ENCODE results near the gene DHDDS.

DHDDS gene

GRCh38 chr1:26496861-26497260 is 64.7 kb downstream of the DHDDS start:
- TF ChIP-seq TRIM28 (IDR thresholded peaks at IDR 0.05; ENCODE audit: borderline replicate concordance, low read length) = no peak
- TF ChIP-seq ZNF658 (tag by site-specific recombination; IDR thresholded peaks at IDR 0.05) = no peak
- no peak for TF ChIP-seq SETDB1 (IDR thresholded peaks at IDR 0.05; ENCODE audit: insufficient read length, low read length)
- no peak for TF ChIP-seq ZNF792 (tag by site-specific recombination; IDR thresholded peaks at IDR 0.05)
- no peak for TF ChIP-seq ZBTB44 (tag by site-specific recombination; IDR thresholded peaks at IDR 0.05)
- no peak for TF ChIP-seq GLIS1 (tag by site-specific recombination; IDR thresholded peaks at IDR 0.05)
- no peak for TF ChIP-seq HOXD13 (CRISPR knock-in tag; IDR thresholded peaks at IDR 0.05; ENCODE audit: borderline replicate concordance)
- no peak for TF ChIP-seq ZBTB6 (tag by site-specific recombination; IDR thresholded peaks at IDR 0.05)
- no peak for TF ChIP-seq ZNF777 (tag by site-specific recombination; IDR thresholded peaks at IDR 0.05; ENCODE audit: borderline replicate concordance)
- no peak for TF ChIP-seq ZNF174 (tag by site-specific recombination; IDR thresholded peaks at IDR 0.05)
- TF ChIP-seq IKZF3 (tag by site-specific recombination; IDR thresholded peaks at IDR 0.05) = no peak
- TF ChIP-seq RBAK (tag by site-specific recombination; IDR thresholded peaks at IDR 0.05) = no peak
- no peak for TF ChIP-seq ZNF280D (tag by site-specific recombination; IDR thresholded peaks at IDR 0.05)
- no peaks in the 10 kb centered on the region for H3K36me3 ChIP-seq (ENCODE audit: control insufficient read depth in 2 of 2, insufficient read depth in 1 of 2, low read length in 2 of 2)
- H3K4me3 ChIP-seq (ENCODE audit: low read depth, low read length) = no peak overlapping the region
- ChIA-PET POLR2A (interaction anchor here (1.5 kb wide), 1 partner anchor 24 kb away, joined by 5 read pairs; the partner anchor contains the start of gene HMGN2), CTCF (interaction anchor here (0.8 kb wide), 1 partner anchor 41 kb away, joined by 3 read pairs; no protein-coding TSS in a partner anchor)
- H3K4me1 ChIP-seq (ENCODE audit: control insufficient read depth, insufficient read depth, low read length) = no peaks in the 10 kb centered on the region
- no peak overlapping the region for H3K27ac ChIP-seq (ENCODE audit: extremely low read depth, low read depth, low read length)
- no peaks in the 10 kb centered on the region for H3K9me3 ChIP-seq (ENCODE audit: control insufficient read depth, insufficient read depth, low read depth, low read length)

GRCh38 chr1:26498894-26499293 is 66.8 kb downstream of the DHDDS start:
- ChIA-PET POLR2A (no interaction called here), CTCF (interaction anchor here (0.9 to 2.4 kb wide), 3 partner anchors 9 to 24 kb away, joined by 3 to 22 read pairs (median 6); no protein-coding TSS in a partner anchor)
- Histone ChIP-seq H3K4me3 (ENCODE audit: low read depth, low read length) (no peak overlapping the region), H3K4me1 (ENCODE audit: control insufficient read depth, insufficient read depth, low read length) (no peaks in the 10 kb centered on the region), H3K9me3 (ENCODE audit: control insufficient read depth, insufficient read depth, low read depth, low read length) (no peaks in the 10 kb centered on the region), H3K36me3 (ENCODE audit: control insufficient read depth in 2 of 2, insufficient read depth in 1 of 2, low read length in 2 of 2) (no peaks in the 10 kb centered on the region), H3K27ac (ENCODE audit: extremely low read depth, low read depth, low read length) (no peak overlapping the region)
- TF ChIP-seq ZBTB49 (tag by site-specific recombination; IDR thresholded peaks at IDR 0.05; ENCODE audit: low read depth) = no peak
- TF ChIP-seq ZNF132 (tag by site-specific recombination; IDR thresholded peaks at IDR 0.05; ENCODE audit: borderline replicate concordance) = no peak
- TF ChIP-seq ZNF514 (tag by site-specific recombination; IDR thresholded peaks at IDR 0.05) = no peak
- TF ChIP-seq OVOL3 (tag by site-specific recombination; IDR thresholded peaks at IDR 0.05) = no peak
- no peak for TF ChIP-seq ZNF354C (tag by site-specific recombination; IDR thresholded peaks at IDR 0.05; ENCODE audit: borderline replicate concordance, low read depth)
- no peak for TF ChIP-seq ZBTB10 (tag by site-specific recombination; IDR thresholded peaks at IDR 0.05)
- no peak for TF ChIP-seq ZNF837 (tag by site-specific recombination; IDR thresholded peaks at IDR 0.05)
- TF ChIP-seq ZNF114 (tag by site-specific recombination; IDR thresholded peaks at IDR 0.05) = no peak
- peak; percentile 28; the same call in 1 of the 2 replicates for TF ChIP-seq ZNF366 (tag by site-specific recombination; conservative IDR thresholded peaks at IDR 0.05)

Data from HEK293 (cell line).